Panc1 (cell line): Measurements from ENCODE around the gene TMIGD1. TPM values are rescaled to one million over a fixed set of nuclear protein-coding genes. Genes with fewer than 3 reads are reported as not detected.

ENCODE experiments used
- ATAC-seq: fragments of 200-7000 bp; cut with Tn5 transposase; 2 replicates; pipeline ENCODE4 v1.9.1; 2020; ENCODE audit warnings: mild to moderate bottlenecking, moderate library complexity
- BruUV-seq: library from RNA; stranded (reverse); fragments of 400-500 nt; replicated peaks from 2 replicates; lab custom pipeline; 2021; lab: Mats Ljungman, UMichigan
- CTCF ChIA-PET: fragments of 300-600 bp; sonication (Branson Sonifier 250); formaldehyde crosslinking; loops from one replicate; lab custom pipeline; 2022; ENCODE audit warnings: antibody characterized with exemption; lab: Charles Lee
- POLR2A ChIA-PET: fragments of 300-600 bp; sonication (Branson Sonifier 250); formaldehyde crosslinking; loops from one replicate; lab custom pipeline; 2022; ENCODE audit warnings: antibody characterized with exemption; lab: Charles Lee
- DNase-seq: peaks from one replicate; pipeline ENCODE4 v3.0.0-alpha.2; 2010; ENCODE audit warnings: low read depth, low spot score
- H3K27ac ChIP-seq: 2 replicates; pipeline ENCODE4 v1.5.1; 2011; ENCODE audit warnings: mild to moderate bottlenecking, low read length, inconsistent platforms
- H3K27me3 ChIP-seq: fragments of 200-500 bp; sonication (Bioruptor generic); 2 replicates; pipeline ENCODE4 v1.6.0; 2014; ENCODE audit warnings: low read length, inconsistent platforms; ENCODE audit not compliant: control insufficient read depth, insufficient read depth
- H3K36me3 ChIP-seq: fragments of 200-500 bp; sonication (Bioruptor generic); 2 replicates; pipeline ENCODE4 v1.5.1; 2014; ENCODE audit warnings: inconsistent platforms, mild to moderate bottlenecking, low read length, moderate library complexity; ENCODE audit not compliant: control insufficient read depth, insufficient read depth
- H3K4me1 ChIP-seq: 2 replicates; pipeline ENCODE4 v1.5.1; 2011; ENCODE audit warnings: inconsistent platforms, mild to moderate bottlenecking, low read length, moderate library complexity; ENCODE audit not compliant: control insufficient read depth, insufficient read depth
- H3K4me3 ChIP-seq, 2 experiments: 2 replicates each; pipeline ENCODE4 v1.5.1; 2011 to 2012; ENCODE audit warnings: low read depth in 2 of 2, low read length in 2 of 2, mild to moderate bottlenecking in 2 of 2, inconsistent platforms in 1 of 2, moderate library complexity in 1 of 2
- H3K9me3 ChIP-seq: fragments of 200-500 bp; sonication (Bioruptor generic); 2 replicates; pipeline ENCODE4 v1.5.1; 2014; ENCODE audit warnings: low read depth, mild to moderate bottlenecking, inconsistent platforms, low read length, moderate library complexity; ENCODE audit not compliant: control insufficient read depth, insufficient read depth
- CTCF ChIP-seq: fragments of 450-650 bp; IDR thresholded peaks from 2 replicates; pipeline ENCODE4 v1.5.1; 2017; ENCODE audit warnings: mild to moderate bottlenecking
- POLR2AphosphoS5 ChIP-seq: IDR thresholded peaks from 2 replicates; pipeline ENCODE4 v1.6.1; 2012; ENCODE audit warnings: mild to moderate bottlenecking, low read depth, low read length, moderate library complexity
- REST ChIP-seq, 2 experiments: IDR thresholded peaks; 2 replicates each; pipeline ENCODE4 v1.6.1; 2011 to 2012; ENCODE audit warnings: low read depth in 2 of 2, control low read depth in 1 of 2, low read length in 1 of 2, mild to moderate bottlenecking in 1 of 2, moderate library complexity in 1 of 2; ENCODE audit not compliant: insufficient read depth in 1 of 2
- SIN3A ChIP-seq: IDR thresholded peaks from 2 replicates; pipeline ENCODE4 v1.6.1; 2012; ENCODE audit warnings: low read depth, mild to moderate bottlenecking, low read length, moderate library complexity, borderline replicate concordance; ENCODE audit not compliant: insufficient read depth
- TCF7L2 ChIP-seq: IDR thresholded peaks from 2 replicates; pipeline ENCODE4 v1.6.1; 2011; ENCODE audit warnings: mild to moderate bottlenecking, low read depth, low read length, inconsistent platforms
- in situ Hi-C: cut with HindIII; loops from 2 replicates; pipeline ENCODE4 v1.10.0; 2016; ENCODE audit warnings: low sequenced_read_pairs, low pct_unique_long_range_greater_than_20kb
- intact Hi-C: fragments of 100-400 bp; cut with micrococcal nuclease; formaldehyde crosslinking; loops from one replicate; pipeline ENCODE4 v1.10.0; 2022; ENCODE audit not compliant: unreplicated experiment
- total RNA-seq: library from RNA; stranded (reverse); gene quantifications from one replicate; pipeline ENCODE4 v1.2.1, GENCODE V29; 2021; ENCODE audit not compliant: unreplicated experiment

TMIGD1 gene
- total RNA-seq, 1 experiment from 2014 or later: not detected

GRCh38 chr17:30299000-30299399, 34.9 kb downstream of the TMIGD1 start:
- POLR2A ChIA-PET: no interaction called here
- intact Hi-C loops: no loop called here
- no peak overlapping the region for H3K4me3 ChIP-seq
- CTCF ChIA-PET: no interaction called here
- no peak for TF ChIP-seq REST (IDR thresholded peaks at IDR 0.05; ENCODE audit: insufficient read depth in 1 of 2, low read depth in 2 of 2, low read length in 1 of 2)
- TF ChIP-seq CTCF: no peak
- no peak for TF ChIP-seq TCF7L2
- no peak for TF ChIP-seq SIN3A
- TF ChIP-seq POLR2AphosphoS5: no peak
- H3K27ac ChIP-seq: no peak overlapping the region
- in situ Hi-C loops: no loop called here
- ATAC-seq: no peak
- BruUV-seq: no TSS peak
- no peaks in the 10 kb centered on the region for H3K27me3 ChIP-seq
- no peaks in the 10 kb centered on the region for H3K9me3 ChIP-seq
- no peaks in the 10 kb centered on the region for H3K4me1 ChIP-seq
- no peak for DNase-seq
- H3K36me3 ChIP-seq: no peaks in the 10 kb centered on the region

GRCh38 chr17:30297715-30298114, 36.1 kb downstream of the TMIGD1 start:
- POLR2A ChIA-PET: no interaction called here
- Histone ChIP-seq H3K9me3 (no peaks in the 10 kb centered on the region), H3K27me3 (no peaks in the 10 kb centered on the region), H3K36me3 (no peaks in the 10 kb centered on the region), H3K4me3 (no peak overlapping the region), H3K4me1 (no peaks in the 10 kb centered on the region), H3K27ac (no peak overlapping the region)
- ATAC-seq (no peak), DNase-seq (no peak)
- BruUV-seq: no TSS peak
- no peak for TF ChIP-seq POLR2AphosphoS5
- no peak for TF ChIP-seq CTCF
- no peak for TF ChIP-seq REST (IDR thresholded peaks at IDR 0.05; ENCODE audit: insufficient read depth in 1 of 2, low read depth in 2 of 2, low read length in 1 of 2)
- no peak for TF ChIP-seq TCF7L2
- TF ChIP-seq SIN3A: no peak
- in situ Hi-C loops: no loop called here
- intact Hi-C loops: no loop called here
- CTCF ChIA-PET: no interaction called here
